Medulla oblongata (tissue), 1 donor: ENCODE data around the gene RARRES2.

Experiments
- DNase-seq: peaks from one replicate; pipeline ENCODE4 v3.0.0-alpha.2; 2015; ENCODE audit errors: extremely low spot score

Gene RARRES2

DNA sequence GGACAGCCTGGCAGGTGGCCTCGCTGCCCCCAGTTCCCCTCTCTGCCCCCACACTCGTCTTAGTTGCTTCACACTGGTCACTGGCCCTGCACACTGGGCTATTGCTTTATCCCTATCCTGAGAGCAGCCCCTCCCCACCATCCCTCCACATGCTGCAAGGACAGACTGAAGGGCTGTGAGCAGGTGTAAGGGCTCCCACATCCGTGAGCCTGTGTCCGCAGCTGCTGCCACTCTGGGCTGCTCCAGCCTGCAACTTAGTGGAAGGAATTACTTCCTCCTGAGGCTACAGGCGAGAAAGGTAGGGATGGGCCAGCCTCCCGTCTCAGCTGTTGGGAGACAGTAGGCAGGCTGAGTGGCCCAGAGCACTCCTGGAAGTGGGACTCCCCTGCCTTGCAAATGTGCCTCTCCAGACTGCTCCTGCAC lies 3.8 kb downstream of the RARRES2 start:
- no peak for DNase-seq

DNA sequence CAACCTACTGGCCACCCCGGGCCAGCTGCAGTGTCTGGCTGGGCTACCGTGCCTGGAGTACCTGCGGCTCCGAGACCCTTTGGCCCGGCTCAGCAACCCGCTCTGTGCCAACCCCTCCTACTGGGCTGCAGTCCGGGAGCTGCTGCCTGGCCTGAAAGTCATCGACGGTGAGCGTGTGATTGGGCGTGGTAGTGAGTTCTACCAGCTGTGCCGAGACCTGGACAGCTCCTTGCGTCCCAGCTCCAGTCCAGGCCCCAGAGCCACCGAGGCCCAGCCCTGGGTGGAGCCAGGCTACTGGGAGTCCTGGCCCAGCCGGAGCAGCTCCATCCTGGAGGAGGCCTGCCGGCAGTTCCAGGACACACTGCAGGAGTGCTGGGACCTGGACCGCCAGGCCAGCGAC lies 4.2 kb downstream of the RARRES2 start:
- DNase-seq: no peak

DNA sequence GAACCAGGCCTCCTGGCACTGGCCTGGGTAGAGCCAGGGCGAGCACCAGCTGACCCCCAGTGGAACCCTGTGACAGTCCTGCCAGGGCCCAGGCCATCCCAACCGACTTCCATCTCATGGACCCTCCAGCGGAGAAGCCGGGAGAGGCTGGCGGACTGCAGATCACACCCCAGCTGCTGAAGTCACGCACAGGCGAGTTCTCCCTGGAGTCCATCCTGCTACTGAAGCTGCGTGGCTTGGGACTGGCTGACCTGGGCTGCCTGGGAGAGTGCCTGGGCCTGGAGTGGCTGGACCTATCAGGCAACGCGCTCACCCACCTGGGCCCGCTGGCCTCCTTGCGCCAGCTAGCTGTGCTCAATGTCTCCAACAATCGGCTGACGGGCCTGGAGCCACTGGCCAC lies 4.7 kb downstream of the RARRES2 start:
- no peak for DNase-seq

DNA sequence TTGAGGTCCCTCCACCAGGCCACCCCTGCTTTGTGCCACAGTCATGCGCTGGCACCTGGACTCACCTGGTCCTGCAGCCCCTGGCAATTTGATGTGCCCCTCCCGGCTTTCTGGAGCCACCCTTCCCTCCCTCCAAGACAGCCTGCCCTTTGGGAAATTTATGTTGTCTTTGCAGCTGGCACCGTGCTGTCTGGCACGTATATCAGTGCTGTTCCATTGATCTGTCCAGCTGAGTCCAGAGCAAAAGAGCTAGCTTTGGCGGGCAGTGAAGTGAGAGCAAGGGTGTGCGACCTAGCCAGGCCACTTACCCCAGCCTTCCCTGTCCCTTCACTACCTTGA lies 5.7 kb downstream of the RARRES2 start:
- no peak for DNase-seq

DNA sequence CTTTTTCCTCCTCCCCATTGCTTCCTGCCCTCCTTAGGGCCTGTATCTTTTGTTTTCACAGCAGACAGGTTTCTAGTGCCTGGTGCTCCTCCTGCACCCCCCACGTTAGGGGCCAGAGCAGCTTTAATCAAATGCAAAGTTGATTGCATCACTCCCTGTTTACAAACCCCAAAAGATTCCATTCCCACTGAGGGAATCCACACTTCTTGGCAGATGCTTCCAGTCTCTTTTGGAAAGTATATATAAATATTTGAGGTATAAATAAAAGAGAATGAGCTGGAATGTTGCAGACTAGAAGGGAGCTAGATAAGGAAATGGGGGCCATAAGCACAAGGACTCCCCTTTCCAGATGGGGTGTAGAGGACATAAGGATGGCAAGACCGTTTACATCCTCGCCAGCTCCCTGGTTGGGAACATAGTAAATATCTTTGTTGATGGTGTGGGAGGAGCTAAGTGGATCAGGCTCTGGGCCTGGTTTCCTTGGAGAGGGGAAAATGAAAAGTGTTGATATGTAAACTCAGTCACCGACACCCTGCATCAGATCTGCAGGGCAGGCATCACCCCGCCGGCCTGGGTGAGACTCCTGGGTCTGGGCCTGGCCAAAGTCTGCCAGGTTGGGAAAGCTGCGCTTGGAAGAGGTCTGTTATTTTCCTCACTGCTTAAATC lies 6.2 kb downstream of the RARRES2 start:
- DNase-seq: no peak

DNA sequence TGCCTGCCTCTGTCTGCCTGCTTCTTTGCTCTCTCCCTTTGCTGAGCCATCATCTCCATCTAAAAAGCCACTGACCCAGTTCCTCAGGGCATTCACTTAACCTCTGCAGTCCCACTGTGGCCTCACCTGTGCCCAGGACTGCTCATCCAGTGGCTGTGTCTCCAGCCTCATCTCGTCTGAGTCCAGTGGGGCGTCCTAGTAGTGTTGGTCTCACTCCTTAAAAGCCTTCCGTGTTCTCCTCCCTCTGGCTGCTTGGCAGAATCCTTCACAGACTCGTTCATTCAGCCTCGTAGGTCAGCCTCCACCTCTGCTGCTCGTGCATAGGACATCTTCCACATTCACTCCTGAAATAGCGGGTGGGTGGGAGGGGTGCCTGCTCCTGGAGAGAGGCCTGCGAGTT lies 7.3 kb downstream of the RARRES2 start:
- no peak for DNase-seq

DNA sequence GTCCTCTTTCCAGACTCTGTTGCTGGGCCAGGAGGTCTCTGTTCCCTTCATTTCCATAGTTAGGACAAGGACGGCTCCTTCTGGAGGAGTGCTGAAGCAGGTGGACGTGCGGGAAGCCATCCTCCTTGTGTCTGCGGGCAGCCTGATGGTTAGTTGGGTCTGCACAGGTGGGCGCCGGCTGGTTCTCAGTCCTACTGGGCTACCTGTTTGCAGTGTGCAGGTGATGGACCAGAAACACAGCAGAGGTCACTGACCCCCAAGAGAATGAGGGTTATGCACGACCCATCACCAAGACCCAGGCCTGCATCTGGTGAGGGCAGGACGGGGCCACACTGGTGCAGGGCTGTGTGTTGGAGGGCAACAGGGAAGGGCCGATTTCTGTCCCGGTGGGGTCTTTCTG lies 7.8 kb downstream of the RARRES2 start:
- no peak for DNase-seq

DNA sequence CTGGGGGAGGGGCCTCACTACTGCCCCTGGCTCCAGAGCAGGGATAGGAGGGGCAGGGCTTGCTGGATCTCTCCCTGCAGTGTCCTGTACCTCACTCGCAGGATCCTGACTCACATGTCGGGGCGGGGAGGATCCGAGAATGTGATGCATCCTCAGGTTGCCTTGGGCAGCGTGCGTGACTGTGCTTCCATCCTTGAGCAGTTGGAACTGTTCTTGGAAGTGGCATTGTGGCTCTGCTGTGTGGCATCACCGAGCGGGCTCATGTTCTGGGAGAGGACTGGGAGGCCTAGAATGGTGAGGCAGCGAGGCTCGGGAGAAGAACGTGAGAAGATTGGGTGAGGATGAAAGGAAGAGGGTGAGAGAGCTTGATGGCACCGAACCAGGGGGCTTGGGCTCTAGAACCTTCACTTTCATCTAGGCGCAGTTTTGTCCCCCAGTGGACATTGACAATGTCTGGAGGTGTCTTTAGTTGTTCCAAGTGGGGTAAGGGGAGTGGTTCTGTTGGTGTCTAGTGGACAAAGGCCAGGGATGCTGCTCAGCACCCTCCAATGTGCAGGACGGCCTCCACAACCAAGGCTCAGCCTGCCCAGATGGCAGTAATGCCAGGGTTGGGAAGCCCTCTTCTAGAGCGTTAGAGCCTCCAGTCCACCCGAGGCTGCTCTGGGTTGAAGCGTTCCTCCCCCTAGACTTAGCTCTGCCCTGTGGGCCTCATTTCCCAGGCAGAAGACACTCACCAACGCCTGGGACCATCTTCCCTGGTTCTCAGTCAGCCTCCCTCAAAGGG lies 8.4 kb downstream of the RARRES2 start:
- no peak for DNase-seq

DNA sequence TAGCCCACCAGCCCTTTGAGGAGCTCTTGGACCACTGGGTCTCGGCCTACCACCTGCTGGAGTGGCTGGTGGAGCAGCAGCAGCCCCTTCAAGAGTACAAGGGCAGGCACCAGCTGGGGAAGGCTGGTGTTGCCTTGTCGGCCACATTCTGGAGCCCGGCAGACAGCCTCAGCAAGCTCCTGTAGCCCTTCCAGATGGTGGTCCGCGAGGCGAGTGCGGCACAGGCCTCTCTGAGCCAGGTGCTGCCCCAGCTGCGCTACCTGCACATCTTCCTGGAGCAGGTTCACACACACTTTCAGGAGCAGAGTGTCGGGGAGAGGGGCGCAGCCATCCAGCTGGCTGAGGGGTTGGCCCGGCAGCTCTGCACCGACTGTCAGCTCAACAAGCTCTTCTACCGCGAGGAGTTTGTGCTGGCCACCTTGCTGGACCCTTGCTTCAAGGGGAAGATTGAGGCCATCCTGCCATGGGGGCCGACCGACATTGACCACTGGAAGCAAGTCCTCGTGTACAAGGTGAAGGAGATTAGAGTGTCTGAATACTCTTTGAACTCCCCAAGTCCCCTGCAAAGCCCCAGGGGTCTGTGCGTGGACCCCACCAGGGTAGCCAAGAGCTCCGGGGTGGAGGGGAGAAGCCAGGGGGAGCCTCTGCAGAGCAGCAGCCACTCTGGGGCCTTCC lies 11.1 kb downstream of the RARRES2 start:
- DNase-seq: no peak

DNA sequence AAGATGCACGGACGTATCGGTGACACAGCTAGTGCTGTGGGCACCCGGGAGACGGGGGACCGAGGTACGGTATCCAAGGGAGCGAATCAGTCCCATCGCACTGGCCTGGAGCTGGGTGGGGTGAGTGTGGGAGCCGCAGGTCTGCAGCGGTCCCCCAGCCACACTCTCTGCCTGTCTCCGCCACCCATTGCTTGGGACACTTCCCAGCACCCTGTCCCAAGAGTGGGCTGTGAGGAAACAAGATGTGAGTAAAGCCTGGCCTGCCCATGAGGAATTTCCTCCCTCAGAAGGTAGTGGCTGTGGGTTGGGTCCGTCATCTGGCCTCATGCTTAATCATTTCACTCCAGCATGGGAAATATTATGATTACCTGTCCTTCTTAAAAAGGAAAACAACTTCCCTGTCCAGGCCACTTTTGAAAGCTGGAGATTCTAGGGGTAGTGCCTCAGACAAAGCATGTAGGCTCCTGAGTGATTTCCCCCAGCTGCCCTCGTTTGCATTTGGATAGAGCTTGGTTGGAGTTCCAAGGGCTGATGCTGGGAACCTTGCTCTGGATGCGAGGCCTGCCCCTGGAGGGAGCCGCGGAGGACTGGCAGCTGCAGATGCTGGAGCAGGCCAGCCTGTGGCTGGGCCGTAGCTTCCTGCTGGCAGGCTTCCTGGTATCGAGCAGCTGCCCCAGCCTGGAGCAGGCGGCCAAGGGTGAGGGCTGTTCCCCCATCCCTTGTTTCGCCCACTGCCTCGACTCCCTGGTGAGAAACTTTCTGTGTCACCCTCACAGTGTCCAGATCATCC lies 11.9 kb downstream of the RARRES2 start:
- DNase-seq: peak; percentile 52

DNA sequence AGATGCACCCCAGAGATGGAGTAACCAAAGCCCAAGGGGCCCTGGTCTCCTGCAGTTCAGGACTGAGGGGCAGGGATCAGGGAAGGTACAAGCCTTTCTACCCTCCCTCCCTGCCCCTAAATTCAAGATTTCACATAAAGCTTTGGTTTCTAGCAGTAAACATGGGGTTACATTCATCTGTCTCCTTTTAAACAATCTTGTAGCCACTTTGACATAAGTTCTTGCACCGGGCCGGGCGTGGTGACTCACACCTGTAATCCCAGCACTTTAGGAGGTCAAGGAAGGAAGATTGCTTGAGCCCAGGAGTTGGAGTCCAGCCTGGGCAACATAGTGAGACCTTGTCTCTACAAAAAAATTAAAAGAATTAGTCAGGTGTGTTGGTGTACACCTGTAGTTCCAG lies 14.1 kb downstream of the RARRES2 start:
- no peak for DNase-seq

DNA sequence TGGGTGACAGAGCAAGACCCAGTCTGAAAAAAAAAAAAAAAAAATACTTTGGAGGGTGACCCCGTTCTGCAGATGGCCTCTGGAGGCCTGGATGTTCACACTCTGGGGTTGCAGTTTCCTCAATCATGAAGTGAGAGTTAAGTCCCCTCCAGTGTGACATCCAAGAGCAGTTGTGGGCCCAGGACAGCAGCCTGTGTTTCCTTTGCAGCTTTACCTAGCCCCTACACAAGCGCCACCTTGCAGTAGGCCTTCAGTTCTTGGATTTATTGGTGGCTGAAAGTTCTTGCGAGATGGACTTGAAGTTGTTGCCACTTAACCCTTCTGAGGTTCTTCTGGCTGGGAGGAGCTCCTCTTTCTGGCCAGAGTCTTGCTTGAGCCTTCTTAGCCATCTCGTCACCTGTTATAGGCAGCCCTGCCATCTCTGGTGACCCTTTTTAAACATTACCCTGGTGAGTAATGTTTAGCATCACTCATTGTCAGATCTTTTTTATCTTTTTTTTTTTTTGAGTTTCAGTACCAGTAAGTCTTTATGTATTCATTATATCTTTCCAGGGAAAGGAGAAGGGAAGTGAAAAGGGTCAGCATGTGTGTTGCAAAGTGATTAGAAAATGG lies 14.7 kb downstream of the RARRES2 start:
- DNase-seq: no peak

DNA sequence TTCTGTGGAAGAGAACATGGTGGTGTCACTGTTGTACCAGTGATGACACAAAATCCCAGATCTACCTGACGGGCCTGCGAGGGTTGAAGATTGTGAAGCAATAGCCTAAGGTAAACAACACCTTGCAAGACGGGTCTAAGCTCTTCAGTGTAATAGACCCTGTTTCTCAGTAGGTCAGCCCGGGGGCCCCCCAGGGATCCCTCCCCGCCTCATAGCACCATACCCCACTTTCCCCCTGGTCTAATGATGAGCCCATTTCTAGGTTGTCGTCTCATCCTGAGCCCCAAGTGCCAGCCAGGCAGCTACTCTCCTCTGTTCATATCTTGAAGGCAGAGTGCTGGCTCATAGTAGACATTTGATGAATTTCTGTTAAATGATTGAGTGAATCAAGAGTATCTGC lies 15.5 kb downstream of the RARRES2 start:
- no peak for DNase-seq

DNA sequence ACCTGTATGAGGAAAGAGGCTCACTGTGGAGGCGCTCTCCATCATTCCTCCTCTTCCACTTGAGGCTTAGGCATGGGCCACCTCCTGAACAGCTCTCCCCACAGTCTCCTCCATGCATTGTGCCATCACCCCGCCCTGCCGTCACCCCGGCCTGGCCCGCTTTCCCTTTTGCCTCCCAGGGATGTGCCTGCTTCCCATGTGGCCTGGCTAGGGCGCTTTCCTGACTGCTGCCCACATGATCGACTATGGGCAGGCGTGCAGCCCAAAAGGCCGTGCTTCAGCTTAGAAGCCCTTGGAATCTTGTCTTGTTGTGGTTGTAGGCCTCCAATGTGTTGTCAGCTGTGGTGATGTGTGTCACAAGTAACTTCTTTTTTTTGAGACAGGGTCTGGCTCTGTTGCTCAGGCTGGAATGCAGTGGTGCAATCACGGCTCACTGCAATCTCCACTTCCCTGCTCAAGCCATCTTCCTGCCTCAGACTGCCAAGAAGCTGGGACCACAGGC lies 16.3 kb downstream of the RARRES2 start:
- no peak for DNase-seq

DNA sequence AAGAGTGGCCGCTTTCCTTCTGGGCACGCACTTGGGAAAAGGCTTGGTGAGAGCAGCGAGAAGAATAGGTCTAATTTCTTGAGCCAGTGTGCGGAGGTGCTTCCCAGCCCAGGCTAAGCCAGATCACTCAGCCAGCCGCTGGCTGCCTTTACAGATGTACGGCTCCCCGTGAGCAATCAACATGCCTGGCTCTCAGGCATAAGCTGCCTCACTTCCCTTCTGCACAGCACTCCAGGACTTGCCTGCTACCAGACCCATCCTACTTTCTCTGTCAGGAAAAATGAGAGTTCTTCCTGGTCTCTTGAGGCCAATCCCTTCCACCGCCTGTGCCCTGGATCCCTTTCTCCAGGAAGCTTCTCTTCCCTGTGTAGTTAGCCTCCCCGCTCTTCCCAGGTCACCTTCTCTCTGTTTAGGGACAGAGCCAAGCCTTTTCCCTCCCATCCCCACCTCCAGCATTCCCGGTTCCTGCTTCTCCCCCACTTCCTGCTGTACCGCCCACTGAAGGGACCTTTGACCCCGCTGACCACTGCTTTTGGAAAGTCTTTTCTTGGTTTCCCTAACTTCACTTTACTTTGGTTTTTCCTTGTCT lies 17.0 kb downstream of the RARRES2 start:
- DNase-seq: no peak

DNA sequence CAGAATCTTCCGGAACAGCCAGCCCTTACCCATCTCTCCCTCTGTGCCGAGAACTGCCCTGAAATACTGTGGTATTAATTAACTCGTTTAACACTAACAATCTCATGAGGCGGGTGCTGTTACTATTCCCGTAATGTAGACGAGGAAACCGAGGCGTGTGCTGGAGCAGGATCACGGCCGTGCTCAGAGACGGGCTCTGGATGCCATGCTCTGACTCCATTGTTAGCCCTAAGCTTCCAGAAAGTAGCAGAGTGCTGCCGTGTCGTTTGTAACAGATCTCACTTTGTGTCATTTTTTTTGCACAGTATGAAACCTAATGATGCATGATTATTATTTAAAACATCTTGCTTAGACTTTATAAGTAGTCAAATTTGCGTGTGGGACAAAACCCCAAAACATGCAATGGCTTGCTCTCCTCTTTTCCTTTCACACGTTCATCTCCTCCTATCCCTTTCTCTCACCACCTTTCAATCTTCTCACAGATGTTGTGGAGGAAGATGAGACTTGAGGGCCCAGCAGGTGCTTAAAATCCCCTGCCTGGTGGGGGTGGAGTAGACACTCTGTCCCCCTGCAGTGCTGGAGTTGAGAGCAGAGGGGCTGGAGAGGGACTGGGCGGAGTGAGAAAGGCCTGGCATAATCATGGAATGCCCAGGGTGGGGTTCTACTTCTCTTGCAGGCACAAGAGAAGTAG lies 17.6 kb downstream of the RARRES2 start:
- no peak for DNase-seq

DNA sequence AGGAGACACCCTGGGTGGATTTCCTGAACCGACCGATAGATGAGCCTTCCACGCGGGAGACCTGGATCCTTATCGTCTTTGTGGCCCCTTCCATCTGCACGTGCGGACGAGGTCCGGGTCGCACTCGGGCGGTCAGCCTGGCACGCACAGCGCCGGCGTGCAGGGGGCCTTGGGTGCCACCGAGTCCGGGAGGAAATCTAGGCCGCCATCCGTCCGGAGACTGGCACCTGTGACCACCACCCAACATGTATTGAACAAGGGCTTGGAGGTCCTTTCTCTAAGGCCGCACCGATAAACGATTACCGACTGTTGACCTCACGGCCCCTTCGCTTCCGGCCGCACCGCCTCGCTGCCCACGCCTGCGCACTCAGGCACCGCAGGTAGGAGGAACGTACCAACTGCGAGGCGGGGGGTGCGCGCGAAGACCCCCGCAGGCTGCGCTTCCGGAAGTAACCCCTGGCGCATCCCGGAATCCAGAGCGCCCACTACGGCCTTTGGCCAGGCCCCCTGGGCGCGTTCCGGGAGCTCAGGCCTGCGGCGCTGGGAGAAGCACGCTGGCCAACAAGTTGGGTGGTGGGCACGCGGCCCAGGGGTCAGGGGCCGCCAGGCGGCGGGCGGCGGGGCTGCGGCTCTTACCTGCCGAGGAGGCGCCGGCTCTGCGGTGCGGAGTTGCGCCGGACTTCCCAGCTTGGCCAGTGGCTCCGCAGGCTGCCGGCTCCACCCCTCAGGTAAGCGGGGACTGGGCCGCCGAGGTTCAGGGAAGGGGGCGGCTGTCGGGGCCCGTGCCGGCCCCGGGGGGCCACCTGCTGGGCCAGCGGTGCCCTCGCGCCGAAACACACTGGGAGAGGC lies 18.4 kb downstream of the RARRES2 start, which contains the start of the genes ACTR3C and LRRC61:
ACTR3C (minus strand) TSS at position 713 of the 849 bp plus-strand sequence. CDS start 28,249 bp downstream, outside the sequence.
LRRC61 (plus strand) TSS at position 523 of the 849 bp plus-strand sequence. CDS start 13,507 bp downstream, outside the sequence.
- no peak for DNase-seq

DNA sequence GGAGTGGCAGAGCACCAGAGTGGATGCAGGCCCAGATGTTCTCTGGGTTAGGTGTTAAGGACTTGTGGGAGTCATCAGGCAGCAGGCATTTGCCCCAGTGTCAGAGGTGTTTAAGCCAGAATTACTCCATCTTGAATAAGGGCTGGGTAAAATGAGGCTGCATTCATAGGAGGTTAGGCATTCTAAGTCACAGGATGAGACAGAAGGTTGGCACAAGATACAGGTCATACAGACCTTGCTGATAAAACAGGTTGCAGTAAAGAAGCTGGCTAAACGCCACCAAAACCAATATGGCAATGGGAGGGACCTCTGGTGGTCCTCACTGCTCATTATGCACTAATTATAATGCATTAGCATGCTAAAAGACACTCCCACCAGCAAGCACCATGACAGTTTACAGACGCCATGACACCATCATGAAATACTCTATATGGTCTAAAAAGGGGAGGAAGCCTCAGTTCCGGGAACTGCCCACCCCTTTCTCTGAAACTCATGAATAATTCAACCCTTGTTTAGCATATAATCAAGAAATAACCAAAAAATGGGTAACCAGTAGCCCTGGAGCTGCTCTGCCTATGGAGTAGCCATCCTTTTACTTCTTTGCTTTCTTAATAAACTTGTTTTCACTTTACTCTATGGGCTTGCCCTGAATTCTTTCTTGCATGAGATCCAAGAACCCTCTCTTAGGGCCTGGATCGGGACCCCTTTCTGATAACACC lies 19.2 kb downstream of the RARRES2 start:
- no peak for DNase-seq

DNA sequence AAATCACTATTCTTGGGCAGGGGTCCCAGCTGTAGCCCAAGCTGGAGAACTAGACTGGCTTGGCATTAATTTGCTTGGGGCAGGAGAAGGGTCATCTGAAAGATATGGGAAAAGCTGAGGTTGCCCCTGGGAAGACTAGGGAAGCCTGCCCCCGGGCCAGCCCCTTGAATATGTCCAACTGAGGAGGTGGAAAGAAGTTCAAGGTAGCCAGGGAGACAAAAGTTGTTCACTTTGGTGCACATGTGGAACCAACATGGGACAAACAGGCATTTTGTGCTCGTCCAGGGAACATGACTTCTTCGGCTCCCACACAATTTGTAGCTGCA lies 19.7 kb downstream of the RARRES2 start:
- DNase-seq: no peak
